Activated CD4-positive, alpha-beta T cell treated with anti-CD3 and anti-CD28 coated beads, Interleukin-2, amount 50 U/mL, for 16 hours (primary cell): ENCODE data around the gene CDK6.
A peak's percentile ranks its signal among the peaks of the same experiment; 100 is the strongest.

Experiments used
- DNase-seq: peaks from one replicate; pipeline ENCODE4 v3.0.0-alpha.2; 2020

The CDK6 gene

DNA sequence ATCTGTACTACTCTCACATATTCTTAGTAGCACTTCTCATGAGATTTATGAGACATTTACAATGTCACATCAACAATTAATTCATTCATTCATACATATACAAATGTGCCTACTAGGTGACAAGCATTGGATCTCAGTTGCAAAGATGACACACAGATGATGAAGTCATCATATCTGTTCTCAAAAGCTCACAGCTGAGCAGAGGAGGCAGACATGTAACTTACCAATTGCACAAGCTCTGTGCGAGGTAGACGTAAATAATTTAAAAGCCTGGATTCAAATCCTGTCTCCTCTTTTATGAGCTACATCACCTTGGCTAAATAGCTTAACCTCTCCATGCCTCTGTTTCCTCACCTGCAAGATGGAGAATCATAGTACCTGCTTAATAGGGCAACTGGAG, 136.8 kb downstream of the CDK6 start:
- no peak for DNase-seq

DNA sequence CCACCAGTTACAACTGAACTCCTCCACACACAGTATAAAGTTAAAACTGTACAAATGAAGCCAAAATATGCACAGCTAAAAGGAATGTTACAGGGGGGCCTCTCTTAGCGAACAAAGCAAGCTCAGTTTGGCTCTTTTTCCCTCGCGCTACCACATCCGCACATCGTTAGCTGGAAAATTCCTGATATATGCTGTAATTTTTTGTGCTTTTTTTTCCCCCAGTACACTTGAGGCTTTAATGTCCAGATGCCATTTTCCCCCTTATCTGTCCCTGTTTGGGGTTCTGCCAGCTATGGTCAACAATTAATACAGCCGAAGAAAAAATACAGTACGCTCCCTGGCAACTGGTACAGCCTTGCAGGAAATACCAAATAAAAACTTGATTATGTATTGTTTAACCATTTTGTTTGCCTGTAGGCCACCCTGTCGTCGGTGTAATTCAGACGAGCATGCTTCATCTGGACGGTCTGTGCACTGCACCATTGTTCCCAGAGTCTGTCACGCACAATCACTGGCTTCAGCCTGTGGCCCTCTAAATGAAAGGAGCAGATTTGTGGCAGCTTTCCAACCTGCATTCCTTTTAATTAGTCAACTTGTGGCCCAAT, 138.0 kb downstream of the CDK6 start:
- DNase-seq: no peak

DNA sequence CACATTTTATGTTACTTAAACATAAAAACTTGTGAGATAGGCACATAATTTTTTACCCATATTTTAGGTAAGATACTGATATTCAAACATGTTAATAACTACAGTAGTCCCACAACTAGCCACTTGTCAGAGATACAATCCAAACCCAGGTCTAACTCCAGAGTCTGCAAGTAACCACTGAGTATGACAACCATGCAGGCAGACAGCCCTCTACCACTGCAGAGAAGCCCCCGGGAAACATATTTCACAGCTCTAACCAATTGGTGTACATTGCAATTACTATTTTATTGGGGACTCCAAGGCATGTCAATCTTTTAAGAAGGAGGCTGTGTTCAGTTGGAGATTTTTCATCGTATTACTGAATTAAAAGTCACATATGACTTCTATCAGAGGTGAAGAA, 139.0 kb downstream of the CDK6 start:
- no peak for DNase-seq

DNA sequence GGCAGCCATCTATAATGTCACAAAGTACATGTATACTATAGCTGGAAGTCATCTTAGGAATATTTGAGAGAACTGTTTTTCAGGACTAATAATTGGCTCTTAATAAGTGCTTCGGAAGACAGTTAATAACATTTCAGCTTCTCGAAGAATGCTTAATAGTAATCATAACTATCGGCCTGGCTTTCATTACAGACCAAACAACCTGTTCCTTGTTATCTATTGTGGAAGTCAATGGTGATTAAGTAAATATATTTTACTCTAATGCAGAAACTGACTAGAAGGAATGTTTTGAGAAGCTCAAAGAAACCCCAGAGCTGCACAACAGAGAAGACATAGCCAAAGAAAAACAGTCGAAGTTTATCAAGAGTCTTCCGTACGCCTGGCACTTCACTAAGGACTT, 139.4 kb downstream of the CDK6 start:
- no peak for DNase-seq

DNA sequence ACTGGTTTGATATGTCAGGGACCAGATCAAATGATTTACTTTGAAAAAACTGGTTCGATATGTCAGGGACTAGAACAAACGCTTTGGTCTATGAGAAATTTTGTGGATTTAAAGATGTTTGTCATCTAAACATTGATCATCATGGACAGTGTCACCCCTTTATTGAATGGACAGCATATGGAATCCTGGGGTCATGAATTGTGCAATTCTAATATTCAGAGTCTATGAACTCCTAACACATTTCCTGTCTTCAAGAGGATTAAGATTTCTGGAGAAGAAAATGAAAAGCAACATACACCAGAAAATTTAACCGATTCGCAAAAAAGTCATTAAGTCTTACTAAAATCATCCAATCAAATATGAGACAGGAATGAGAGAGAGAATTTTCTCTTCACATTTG, 139.8 kb downstream of the CDK6 start:
- DNase-seq: no peak

DNA sequence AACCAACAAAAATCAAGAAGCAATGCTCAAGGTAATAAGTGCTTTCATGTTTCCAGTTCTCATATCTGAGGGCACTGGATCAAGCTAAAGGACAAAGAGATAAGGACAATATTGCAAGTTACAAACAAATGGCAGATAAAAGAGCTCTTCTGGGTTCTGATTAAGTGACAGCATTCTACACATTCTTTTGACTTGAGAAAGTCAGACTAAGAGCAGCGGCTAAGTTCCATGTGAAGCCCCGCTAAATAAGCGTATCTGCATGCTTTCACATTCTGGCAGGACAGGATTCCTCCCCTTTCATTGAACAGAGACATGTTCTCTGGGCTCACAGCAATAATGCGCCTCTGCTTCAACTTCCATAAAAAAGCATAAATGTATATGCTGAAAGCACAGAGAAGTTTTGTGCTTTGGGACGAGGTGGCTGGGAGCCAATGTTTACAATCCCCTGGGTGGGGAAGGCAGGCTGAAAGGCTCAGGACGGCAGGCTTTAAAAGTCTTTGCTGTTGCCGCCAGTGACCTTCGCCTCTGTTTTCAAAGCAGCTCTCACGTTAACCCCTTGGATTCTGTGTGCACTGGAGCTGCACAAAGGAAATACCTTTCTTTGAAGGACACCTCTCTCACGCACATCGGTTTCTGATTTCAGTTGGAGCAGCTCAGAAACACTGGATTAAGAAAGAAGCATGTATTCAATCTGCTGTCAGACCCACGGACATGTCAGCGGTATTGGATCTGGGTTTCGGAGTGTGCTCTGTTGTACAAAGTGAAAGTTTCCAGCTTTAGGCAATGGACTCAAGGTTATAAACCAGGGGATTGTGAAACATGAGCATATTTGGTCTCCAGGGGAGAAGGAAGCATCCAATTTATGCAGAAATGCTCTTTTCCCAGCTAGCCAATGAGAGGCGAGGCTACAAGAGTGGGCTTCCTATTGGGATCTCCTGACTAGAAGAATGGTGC, 140.8 kb downstream of the CDK6 start:
- no peak for DNase-seq

DNA sequence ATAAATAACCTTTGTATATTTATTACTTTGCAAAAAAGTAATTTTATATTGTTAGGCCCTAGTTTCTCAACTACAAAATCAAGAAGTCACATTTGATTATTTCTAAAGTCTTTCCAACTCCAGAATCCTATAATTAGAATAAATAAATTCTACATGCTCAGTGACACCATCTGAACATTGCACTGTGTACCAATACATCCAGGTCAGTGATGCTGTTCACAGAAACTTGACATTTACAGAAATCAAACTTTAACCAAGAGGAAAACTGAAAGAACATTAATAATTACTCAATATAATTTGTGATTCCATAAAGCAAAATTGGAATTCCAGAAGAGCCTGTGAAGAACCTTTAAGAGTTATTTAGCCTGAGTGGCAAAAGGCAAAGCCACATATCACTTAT, 142.2 kb downstream of the CDK6 start:
- no peak for DNase-seq

DNA sequence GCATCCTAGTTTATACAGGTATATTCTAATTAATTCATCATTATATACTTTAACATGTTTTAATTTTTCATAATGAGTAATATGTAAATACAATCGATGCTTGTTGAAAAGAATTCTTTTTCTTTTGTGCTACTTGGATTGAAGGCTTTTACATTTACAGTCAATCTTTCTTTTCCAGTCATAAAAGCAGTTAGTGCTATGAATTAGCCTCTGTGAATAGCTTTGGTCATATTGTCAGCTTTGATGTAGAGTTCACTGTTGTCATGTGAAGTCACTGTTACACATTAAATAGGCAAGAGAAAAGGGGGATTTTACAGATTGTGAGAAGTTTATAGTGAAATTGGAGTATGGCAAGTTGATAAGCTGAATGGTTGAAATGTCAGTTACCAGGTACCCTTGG, 142.9 kb downstream of the CDK6 start:
- DNase-seq: no peak

DNA sequence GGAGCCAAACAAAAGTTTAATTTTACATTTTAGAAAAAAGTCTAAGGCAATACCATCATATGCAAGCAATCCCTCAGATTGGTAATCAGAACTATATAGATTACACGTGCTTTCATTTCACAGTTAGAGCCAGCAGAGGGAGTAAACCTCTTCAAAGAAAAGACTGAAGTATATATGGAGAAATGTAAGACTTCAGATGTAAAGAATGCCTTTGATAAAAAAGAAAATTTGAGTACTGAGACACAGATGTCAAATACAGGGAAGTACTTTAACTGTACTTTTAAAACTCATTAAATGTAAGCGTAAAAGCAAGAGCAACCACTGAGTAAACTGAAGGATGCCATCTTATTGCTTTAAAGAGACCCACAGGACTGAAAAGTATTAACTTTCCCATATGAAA, 144.8 kb downstream of the CDK6 start:
- peak; percentile 69 for DNase-seq

DNA sequence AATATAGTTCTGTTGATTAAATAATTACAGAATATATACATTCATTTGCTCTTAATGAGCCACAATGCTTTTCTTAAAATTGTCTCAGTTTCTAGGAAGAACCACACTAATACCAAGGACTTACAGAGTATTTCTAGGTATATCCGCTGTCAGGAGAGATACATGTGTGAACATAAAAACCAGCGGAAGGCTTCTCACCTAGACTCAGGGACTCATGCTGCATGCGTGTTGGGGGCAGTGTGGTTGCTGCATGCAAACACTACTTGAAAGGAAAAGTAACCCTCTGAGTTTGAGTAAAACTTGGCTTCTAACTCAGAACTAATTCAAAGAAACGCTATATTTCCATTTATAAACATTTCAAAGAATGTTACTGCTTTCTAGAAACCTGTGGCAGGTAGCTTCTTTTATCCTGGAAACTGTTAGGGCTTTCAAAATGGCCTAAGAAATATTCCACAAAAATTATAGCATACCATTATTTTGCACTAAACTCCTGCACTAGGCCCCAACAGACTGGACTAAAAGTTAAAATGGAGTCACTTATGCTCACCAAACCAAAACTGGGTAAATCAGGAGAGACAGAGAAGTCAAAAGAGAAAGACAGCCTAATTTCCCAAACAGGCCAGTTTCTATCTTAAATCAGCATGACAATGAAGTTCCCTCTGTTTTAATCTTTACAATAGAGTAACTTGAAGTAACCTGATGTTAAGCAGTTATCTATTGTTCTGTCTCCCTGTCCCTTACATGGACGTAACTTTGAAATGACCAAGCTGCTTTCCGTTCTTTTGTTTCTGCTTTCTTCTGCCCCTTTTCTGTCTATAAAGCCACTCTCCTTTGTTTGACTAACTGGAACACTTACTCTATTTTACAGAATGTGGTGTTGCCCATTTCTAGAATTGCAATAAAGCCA, 151.0 kb downstream of the CDK6 start:
- DNase-seq: peak; percentile 92

DNA sequence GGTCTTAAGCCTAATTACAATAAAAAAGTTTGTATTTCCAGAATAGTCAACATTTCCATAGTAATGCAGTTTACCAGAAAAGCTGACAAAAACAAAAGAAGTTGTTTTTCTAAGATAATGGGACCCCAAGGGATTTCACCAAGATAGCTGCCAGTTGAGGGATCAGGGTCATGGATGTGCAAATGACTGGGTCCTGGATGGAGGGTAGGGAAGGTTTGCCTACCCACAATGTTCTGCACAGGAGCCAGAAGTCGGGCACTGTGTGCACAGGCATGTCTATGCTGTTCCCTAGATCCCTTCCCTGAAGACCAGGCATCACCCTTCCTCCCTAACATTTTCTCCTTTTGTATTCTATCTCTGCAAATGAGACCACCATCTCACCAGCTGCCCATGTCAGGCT, 152.1 kb downstream of the CDK6 start:
- no peak for DNase-seq

DNA sequence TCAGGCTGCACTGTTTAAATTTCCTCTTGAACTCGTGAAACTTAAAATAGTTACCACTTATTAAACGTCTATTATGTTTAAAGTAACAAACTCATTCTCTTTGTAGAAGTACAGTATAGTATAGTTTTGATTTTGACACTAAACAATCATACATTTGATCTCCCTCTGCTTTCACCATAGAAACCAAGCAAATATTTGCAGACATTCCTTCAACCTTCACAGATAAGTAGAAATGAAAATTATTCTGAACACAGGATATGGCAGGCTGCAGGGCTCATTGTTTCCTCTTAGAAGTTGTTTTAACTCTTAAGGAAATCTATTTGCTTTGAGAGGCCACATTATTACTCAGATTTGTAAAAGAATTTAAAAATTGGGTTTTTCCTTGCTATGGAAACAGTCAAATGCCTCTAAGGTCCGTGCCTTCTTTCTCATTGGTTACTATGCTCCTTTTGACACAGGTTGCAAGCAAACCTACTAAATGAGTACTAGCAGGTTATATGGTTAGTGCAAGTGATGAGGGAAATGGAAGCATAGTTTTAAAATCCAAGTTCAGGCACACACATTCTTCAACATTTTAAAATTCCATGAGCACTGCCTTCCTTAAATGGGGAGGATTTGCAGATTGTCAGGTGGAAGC, 153.4 kb downstream of the CDK6 start:
- DNase-seq: peak; percentile 57

DNA sequence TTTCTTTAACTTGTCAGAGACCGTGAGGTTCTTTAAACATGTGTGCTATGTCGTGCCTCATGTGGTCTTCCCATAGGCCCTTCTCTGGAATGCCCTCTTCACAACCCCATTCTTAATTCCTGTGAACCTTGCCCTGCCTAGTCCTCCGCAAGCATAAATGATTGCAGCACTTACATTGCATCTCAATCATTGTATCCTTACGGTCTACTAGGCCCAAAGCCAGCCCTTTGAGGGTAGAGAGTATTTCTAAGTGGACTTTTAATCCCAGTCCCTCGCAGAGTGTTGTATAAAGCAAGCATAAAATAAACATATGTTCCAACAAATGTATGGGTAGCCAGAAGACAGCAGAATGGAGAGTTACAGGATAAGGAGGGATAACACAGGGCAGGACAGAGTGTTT, 154.0 kb downstream of the CDK6 start:
- DNase-seq: no peak

DNA sequence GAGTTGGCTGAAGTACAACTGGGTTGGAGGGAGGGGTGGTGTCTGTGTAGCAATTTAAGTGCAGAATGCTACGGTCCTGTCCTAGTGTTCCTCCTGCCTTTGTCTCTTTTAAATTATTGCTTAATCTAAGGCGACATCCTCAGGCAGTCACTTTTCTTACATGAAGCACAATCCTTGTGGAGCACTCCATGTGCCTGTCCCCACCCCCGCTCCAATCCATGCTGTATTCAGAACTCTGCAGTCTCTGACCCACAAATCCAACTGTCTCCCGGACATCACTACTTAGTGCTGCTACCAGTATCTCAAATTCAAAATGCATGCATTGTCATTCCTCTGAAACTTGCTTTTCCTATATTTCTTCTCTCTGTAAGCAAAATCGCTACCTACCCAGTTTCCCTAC, 154.7 kb downstream of the CDK6 start:
- no peak for DNase-seq

DNA sequence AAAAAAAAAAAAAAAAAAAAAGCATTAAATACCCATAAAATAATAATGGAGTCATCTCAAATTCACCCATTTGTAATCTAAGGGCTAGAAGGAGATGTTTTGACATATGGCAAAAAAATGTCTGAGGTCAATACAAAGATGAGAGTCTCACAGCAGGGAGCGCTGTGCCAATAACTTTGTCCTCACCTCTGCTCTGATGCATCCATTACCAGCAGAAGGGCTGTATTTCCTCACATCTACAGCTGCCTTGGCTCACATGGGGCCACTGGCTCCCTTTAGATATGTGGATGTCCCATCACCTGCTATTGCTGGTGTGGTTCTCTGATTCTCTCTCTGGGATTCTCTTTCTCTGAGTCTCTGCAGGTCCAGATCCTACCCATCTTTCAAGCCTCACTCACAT, 155.9 kb downstream of the CDK6 start:
- DNase-seq: no peak

DNA sequence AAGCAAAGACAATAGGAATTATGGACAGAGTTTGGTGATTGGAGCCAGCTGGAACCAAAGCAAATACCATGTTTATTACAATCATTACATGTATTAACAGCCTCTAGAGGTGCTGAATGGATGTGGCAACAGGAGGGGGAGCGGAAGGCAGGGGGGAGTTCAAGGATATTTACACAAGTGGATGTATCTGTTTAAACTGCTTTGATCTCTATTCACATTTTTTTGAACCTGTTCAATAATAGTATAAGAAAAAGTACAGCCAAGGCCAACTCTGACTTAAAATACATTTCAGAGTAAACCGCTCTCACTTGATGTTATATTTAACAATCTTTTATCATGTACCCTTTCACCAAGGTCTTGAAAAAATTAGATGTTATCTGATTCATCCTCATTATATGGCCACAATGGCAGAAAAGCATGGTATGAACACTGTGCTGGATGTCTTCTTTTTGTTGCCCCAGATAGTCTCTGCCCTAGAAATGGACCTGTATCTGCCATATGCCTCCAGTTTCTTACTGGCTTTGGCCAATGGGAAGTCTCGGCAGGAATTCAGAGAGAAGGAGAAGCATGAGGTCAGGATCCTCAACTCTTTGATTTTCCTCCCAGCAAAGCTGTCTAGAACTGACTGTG, 158.0 kb downstream of the CDK6 start:
- DNase-seq: no peak

DNA sequence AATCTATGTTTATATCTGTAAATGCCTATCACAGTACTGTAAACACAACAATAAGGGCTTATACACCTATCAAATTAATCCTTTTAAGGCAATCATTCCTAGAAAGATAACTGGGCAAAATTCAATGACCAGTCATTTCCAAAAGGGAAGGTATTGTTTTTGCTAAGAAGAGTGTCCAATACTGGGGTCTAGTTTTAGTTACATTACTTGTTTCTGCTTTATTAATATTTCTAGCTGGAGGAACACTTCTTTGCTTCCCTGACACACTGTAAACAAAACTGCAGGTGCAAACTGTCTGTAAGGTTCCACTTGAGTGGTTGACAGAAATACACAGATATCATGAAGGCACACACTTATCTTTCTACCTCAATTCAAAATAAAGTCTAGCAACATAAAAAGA, 162.0 kb downstream of the CDK6 start:
- peak; percentile 38 for DNase-seq

DNA sequence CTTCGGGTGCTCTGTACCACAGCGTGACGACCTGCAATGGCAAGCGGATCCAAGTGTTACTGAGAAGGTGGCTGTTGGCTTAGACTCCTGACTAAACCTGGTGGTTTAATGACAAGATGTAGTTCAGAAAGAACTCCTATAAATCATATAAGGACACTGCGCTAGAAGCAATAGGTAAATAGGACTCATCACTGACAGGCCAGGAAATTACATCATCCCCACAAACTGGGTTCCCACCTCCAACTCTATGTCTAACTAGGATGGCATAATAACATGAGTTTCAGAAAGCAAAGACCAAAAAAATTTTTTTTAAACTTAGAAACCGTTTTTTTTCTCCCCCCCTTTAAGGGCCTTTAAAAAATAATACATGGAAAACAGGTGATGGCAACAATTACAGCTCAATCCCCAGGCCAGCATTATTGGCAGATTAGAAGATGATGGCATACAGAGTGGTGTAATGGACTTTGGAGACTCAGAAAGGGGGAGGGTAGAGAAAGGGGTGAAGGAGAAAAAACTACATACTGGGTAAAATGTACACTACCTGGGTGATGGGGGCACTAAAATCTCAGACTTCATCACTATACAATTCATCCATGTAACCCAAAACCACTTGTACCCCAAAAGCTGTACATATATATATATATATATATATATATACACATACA, 164.7 kb downstream of the CDK6 start:
- peak; percentile 69 for DNase-seq

DNA sequence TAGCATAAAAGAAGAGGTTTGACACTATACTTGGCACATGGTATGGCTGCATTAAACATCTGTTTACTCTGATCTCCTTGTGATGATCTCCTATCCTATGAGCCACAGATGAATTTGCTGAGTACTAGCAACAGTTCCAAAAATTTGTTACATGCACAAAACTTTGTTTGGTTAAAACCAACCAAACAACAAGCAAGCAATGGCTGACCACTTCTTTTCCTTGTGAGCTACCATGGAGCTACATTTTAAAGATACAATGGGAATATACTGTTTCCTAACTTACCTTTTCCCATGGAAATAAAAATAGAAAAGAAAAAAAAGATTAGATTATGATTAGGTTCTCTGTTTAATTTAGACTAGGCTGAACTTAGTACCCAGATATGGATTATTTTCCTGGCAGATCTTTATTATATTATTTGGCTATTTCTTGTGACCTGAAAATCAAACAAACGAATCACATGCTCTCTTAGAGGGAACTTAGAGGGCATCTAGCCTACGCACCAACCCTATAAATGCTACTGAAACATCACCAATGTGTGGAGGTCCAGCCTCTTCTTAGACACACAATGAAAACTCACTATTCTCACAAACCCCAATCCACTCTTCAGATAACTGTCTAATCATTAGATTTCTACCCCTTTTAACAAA, 166.0 kb downstream of the CDK6 start:
- DNase-seq: no peak

DNA sequence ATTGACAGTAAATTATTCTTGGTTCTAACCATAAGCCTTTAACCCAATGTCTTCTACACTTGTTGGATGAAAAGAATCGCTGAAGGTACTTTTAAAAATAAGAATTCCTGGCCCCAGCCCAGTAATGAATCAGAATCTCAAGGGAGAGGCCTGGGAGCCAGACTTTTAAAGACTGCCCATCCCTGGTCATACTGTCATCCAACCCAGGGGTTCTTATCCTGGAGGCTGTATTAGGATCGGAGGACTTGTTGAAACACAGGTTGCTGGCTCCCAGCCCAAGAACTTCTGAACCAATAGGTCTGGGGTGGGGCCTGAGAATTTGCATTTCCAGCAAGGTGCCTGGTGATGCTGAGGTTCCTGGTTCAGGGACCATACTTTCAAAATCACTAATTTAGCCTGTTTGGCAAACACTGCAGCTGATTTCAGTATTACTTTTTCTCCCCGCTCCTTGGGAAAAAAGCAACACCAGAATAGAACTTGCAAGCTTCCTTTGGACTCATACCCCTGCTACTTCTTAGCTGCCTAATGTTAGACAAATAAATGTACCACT, 166.7 kb downstream of the CDK6 start:
- DNase-seq: peak; percentile 58

DNA sequence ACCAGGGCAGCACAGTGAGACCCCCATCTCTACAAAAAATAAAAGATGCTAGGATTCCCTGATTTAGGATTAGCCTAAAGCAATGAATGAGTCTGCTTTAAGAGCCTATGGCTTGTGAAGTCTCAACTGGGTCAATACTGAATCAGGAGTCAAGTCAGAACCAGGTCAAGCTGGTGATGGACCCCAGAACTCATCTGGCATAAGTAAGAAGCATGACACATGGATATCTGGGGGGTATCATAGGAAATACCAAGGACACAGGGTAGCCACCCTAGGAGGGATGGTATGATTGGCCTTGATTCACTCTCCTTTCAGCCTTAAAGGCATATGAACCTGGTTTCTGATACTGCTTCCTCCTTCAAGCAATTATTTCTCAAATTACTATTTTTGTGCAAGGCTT, 167.8 kb downstream of the CDK6 start:
- no peak for DNase-seq
